HTR-8/SVneo (cell line): ENCODE data around the gene ADRM1.
A peak's percentile ranks its signal among the peaks of the same experiment; 100 is the strongest.

Experiments used
- DNase-seq: peaks from one replicate; pipeline ENCODE4 v3.0.0; 2011; ENCODE audit warnings: low spot score, mixed read lengths; ENCODE audit not compliant: insufficient read length
- FAIRE-seq: peaks from 2 replicates; lab custom pipeline; 2011; peaks lifted over from hg19 to GRCh38; lab: Jason Lieb, UNC

ADRM1 gene

GRCh38 chr20:62333820-62334595 is 31.2 kb downstream of the ADRM1 start:
- DNase-seq (no peak), FAIRE-seq (peak; percentile 64)

DNA sequence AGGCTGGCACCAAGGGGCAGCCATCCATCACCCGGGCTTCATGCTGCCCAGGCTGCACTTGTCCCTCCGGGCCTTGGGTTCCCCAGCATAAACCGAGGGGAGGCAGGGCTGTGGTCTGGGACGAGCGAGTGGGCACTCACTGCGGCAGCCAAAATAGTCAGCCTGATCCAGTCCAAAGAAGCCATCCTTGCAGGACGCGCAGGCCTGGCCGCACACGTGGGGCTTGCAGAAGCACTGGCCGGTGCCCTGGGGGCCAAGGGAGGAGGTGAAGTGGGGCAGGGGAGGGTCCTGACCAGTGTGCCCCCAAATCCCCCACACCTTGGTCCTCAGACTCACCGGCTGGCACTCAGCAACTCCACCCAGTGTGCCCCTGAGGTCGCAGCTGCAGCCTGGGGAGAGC is 32.1 kb downstream of the ADRM1 start:
- FAIRE-seq = peak; percentile 20

DNA sequence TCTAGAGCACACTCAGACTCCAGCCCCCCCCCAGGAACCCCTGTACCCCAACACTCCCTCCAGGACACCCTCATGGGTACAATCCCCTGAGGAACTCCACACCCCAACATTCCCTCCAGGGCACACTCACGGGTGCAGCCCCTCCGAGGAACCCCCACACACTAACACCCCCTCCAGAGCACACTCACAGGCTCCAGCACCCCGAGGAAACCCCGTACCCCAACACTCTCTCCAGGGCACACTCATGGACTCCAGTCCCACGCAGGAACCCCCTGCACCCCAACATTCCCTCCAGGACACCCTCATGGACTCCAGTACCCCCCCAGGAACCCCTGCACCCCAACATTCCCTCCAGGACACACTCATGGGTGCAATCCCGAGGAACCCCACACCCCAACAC is 32.7 kb downstream of the ADRM1 start:
- peak; percentile 31 for FAIRE-seq

More for the DNA sequence above, 32.1 kb downstream of the ADRM1 start:
- no peak for DNase-seq

DNA sequence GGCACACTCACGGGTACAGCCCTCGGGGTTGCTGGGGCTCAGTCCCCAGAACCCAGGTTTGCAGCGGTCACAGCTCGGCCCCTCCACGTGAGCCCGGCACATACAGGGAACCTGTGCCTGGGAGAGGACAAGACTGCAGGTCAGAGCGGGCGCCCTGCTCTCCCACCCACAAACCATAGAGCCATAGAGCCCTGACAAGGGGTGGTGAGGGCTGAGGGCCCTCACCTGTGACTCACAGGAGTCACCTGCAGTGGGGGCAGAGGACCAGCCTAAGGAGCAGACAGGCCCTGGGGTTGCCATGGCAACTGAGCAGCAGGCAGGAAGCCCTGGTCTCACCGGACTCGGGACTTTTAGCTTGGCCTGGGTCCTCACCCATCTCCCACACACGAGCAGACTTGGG is 33.5 kb downstream of the ADRM1 start:
- no peak for FAIRE-seq
- DNase-seq = no peak

More for the DNA sequence above, 32.7 kb downstream of the ADRM1 start:
- DNase-seq = no peak

DNA sequence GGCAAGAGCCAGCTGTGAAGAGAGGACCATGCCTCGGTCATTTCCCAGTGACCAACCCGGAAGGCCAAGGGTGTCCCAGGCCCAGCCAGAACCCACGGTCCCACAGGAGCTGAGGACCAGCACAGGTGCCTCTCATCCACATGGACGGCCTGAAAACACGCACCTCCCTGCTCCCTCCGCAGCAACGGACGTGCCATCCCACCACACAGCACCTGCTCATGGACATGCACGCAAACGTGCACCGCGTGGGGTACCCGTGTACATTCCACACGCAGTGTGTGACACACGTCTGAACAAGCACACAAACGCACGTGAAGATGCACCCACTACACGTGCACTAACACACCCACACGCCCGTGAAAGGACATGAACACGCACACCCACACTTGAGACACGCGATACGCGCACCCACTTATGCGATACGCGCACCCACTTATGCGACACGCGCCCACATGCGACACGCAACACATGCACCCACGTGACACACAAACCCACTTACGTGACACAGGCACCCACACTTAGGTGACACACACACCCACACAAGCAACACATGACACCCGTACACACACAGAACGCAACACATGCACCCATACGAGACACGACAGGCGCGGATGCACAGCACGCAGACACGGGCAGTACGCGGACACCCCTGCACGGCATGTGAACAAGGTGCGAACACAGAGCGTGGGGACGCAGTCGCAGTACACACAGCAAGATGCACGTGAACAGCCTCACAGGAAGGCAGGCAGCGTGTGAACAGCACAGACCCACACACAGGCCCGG is 34.2 kb downstream of the ADRM1 start:
- DNase-seq (no peak), FAIRE-seq (peak; percentile 99)

DNA sequence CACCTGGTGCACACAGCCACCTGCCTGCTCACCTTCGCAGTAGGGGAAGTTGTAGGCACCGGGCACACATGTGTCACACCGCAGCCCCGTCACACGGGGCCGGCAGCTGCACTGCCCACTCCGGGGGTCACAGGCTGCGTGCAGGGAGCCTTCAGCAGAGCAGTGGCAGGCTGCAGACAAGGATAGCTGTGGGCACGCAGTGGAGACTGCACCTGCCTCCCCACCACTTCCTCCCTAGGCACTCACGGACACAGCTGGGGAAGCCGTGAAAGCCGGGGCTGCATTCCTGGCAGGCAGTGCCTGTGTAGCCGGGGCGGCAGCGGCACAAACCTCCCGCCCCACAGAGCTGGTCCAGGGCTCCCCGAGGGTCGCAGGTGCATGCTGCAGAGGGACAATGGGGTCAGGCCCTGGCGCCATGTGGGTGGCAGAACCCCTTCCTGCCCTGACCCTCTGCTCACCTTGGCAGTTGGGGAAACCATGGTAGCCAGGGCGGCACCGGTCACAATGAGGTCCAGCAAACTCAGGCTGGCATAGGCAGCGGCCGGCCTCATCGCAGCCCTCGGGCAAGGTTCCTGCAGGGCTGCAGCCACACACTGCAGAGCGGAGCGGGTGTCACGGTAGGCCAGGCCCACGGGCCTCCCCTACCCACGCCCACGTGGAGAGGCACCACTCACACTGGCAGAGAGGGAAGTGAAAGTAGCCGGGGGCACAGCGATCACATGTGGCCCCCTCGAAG is 34.9 kb downstream of the ADRM1 start:
- DNase-seq = no peak
- FAIRE-seq = no peak

GRCh38 chr20:62338294-62338620 is 35.5 kb downstream of the ADRM1 start:
- FAIRE-seq (no peak), DNase-seq (no peak)

GRCh38 chr20:62339647-62340062 is 36.9 kb downstream of the ADRM1 start:
- DNase-seq (no peak), FAIRE-seq (no peak)

GRCh38 chr20:62342910-62343309 is 40.1 kb downstream of the ADRM1 start:
- DNase-seq = no peak

GRCh38 chr20:62344092-62344491 is 41.3 kb downstream of the ADRM1 start:
- no peak for FAIRE-seq
- no peak for DNase-seq

More at GRCh38 chr20:62342910-62343309, 40.1 kb downstream of the ADRM1 start:
- peak; percentile 51 for FAIRE-seq

- no peak for DNase-seq
- FAIRE-seq = no peak
Observed at GRCh38 chr20:62344782-62345181, 42.0 kb downstream of the ADRM1 start.

GRCh38 chr20:62345681-62346370 is 43.0 kb downstream of the ADRM1 start:
- FAIRE-seq = peak; percentile 52
- DNase-seq = no peak

- DNase-seq (no peak), FAIRE-seq (peak; percentile 60)
Observed at GRCh38 chr20:62346398-62347150, 43.8 kb downstream of the ADRM1 start.

GRCh38 chr20:62347151-62347404 is 44.3 kb downstream of the ADRM1 start:
- DNase-seq (no peak), FAIRE-seq (no peak)

DNA sequence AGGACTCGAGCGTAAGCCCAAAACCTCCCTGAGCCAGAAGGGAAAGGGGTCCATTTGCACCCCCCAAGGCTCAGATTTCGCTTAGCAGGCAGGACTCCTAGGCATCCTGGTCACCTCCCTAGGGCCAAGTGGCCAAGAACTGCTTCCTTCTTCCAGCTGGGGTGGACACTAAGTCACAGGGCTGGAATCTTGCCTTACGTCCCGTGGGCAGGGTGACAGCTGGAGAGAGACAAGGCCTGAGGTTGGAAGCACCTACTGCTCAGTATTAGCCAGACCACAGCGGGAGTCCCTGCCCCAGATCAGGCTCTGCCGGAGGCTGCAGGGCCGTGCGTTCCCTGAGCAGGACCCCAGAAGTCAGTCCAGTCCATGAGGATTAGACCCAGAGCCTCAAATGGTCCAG is 44.6 kb downstream of the ADRM1 start:
- FAIRE-seq (peak; percentile 63), DNase-seq (no peak)

DNA sequence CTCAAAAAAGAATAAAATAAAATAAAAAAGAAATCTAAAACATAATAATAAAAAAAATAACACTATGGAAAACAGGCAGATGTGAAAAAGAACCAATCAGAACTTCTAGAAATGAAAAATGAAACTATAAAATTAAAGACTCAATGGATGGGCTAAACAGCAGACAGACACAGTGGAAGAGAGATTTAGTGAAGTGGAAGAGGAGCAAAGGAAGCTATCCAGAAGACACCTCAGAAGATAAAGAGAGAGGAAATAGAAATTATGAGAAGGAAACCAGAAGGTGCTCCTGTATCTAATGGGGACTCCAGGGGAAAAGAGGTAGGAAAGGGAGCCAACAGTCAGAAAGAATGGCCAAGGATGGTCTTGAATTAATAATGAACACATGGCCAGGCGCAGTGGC is 45.8 kb downstream of the ADRM1 start:
- FAIRE-seq (no peak), DNase-seq (no peak)

- peak; percentile 100 for FAIRE-seq
Observed at GRCh38 chr20:62349556-62350097, 46.8 kb downstream of the ADRM1 start.

DNA sequence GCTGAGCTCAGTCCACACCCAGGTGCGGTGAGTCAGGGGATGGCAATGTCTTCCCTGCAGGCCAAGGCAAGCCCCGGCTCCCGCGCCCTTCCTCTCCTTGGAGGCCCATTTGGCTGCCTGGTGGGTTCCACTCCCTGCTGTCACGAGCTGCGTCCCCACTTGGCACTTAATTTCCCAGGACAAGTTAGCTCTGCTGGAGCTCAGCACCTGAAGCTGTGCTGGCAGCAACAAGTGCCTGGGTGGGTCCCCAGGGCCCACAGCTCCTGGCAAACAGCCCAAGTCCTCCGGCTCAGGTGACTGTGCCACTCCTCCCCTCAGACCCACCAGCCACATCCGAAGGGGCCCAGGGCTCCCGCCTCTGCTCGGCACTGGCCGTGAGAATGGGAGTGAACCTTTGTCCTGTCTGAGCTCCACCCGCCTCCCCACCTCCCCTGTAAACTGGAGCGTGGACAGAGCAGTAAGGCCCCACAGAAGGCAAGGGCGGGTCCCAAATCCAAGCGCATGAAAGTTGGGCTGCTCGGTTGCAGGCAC is 47.4 kb downstream of the ADRM1 start:
- FAIRE-seq = no peak
- peak; percentile 95 for DNase-seq

More at GRCh38 chr20:62349556-62350097, 46.8 kb downstream of the ADRM1 start:
- DNase-seq = no peak
